Heart right ventricle (tissue), 16 donors: Measurements from ENCODE around the gene CARD19. TPM values are rescaled to one million over a fixed set of nuclear protein-coding genes. Genes with fewer than 3 reads are reported as not detected.

Experiments
- ATAC-seq, 8 donors: fragments of 200-7000 bp; cut with Tn5 transposase; one replicate each; pipeline ENCODE4 v1.9.1; 2020; ENCODE audit warnings: mild to moderate bottlenecking in 8 of 8, moderate library complexity in 8 of 8, moderate number of reproducible peaks in 1 of 8
- DNase-seq, 2 donors: peaks; one replicate each; pipeline ENCODE4 v3.0.0-alpha.2; 2020
- H3K27ac ChIP-seq, 10 donors: fragments of 200-600 bp; sonication (generic) in 2 of 10; one replicate each; pipeline versions ENCODE4 v1.5.0 to v1.8.0; 2020 to 2022; ENCODE audit warnings: mild to moderate bottlenecking in 3 of 10
- H3K27me3 ChIP-seq, 7 donors: fragments of 200-600 bp; one replicate each; pipeline ENCODE4 v1.8.0; 2021 to 2022; ENCODE audit warnings: mild to moderate bottlenecking in 2 of 7
- H3K36me3 ChIP-seq, 9 donors: fragments of 200-600 bp; sonication (generic) in 1 of 9; one replicate each; pipeline versions ENCODE4 v1.5.0 to v1.8.0; 2020 to 2022; ENCODE audit warnings: mild to moderate bottlenecking in 2 of 9
- H3K4me1 ChIP-seq, 9 donors: fragments of 200-600 bp; sonication (generic) in 1 of 9; one replicate each; pipeline versions ENCODE4 v1.5.0 to v1.8.0; 2020 to 2022; ENCODE audit warnings: mild to moderate bottlenecking in 4 of 9
- H3K4me3 ChIP-seq, 10 donors: fragments of 200-600 bp; sonication (generic) in 2 of 10; one replicate each; pipeline versions ENCODE4 v1.5.0 to v1.8.0; 2020 to 2022; ENCODE audit warnings: mild to moderate bottlenecking in 7 of 10, moderate library complexity in 2 of 10
- H3K9me3 ChIP-seq, 11 donors: fragments of 200-600 bp in 10 of 11; sonication (generic) in 2 of 11; one replicate each; pipeline versions ENCODE4 v1.5.0 to v1.8.0; 2013 to 2022; ENCODE audit warnings: mild to moderate bottlenecking in 2 of 11, control low read depth in 1 of 11, moderate library complexity in 1 of 11
- WGBS, 2 donors: extraction: QIAGEN DNeasy Blood & Tissue Kit; methylation state at CpG; one replicate each; pipeline ENCODE4 v1.1.7; 2013; ENCODE audit warnings: inconsistent platforms in 1 of 2; 5-methylcytosine and 5-hydroxymethylcytosine counted together
- intact Hi-C, 10 donors: fragments of 100-400 bp; cut with DNase I; formaldehyde crosslinking; loops; one replicate each; pipeline versions ENCODE4 v1.11.1 to v1.14.2; 2022
- polyA plus RNA-seq, 2 donors: library from polyadenylated mRNA; stranded (reverse); fragments of 200-250 nt; gene quantifications; one replicate each; pipeline ENCODE4 v1.2.3, GENCODE V29; 2013
- total RNA-seq, 10 donors: library from RNA; stranded (reverse); fragmentation: NEBNext Ultra II Directional in 3 of 10; extraction: Animal tissue kit (Norgen Biotek cat#: 25700) in 3 of 10; gene quantifications; one replicate each; pipeline versions ENCODE4 v1.2.1 to v1.2.4, GENCODE V29; 2021 to 2023
- TF ChIP-seq, protein P1 (sequence below), 9 donors: fragments of 200-600 bp; sonication (generic) in 2 of 9; IDR thresholded peaks; one replicate each; pipeline versions ENCODE4 v1.5.0 to v1.8.0; 2021 to 2022; ENCODE audit warnings: antibody characterized with exemption in 9 of 9, mild to moderate bottlenecking in 5 of 9, moderate library complexity in 1 of 9
- donor health status: Arrhythmogenic right ventricular cardiomyopathy.
- donor health status: ischemic (EF 13 %, LVEDD 7.1; RV severe dilation, severe dysfunction).
- donor health status: healthy with polysubstance abuse.
- donor health status: DM: no; HTN: yes; CAD: no.
- donor health status: DM: no; HTN: no; CAD: no.
- donor health status: ischemic (EF 25% LVEDD 6.9; RV normal size, moderate dysfunction).
- donor health status: ischemic (EF 25% LVEDD 5.7; RV mildly dilated, moderate dysfunction).
- donor health status: healthy.
- donor health status: DM: yes; HTN: yes; CAD: no.
- donor health status: Ischemic cardiomyopathy.
- donor health status: ischemic (EF 35%, LVEDD 5.7; RV mildly dilated, moderate dysfunction).
- donor health status: nonischemic (EF 11% LVEDD 7.7; RV severe dilation, severe dysfunction).
- donor health status: DM: yes; HTN: yes; CAD: no.
- donor health status: PGD.
- donor health status: ischemic (EF 29% LVEDD 5.4; RV normal size, mild dysfunction).
- donor health status: nonischemic (EF 23%, LVEDD 6.1; RV moderate dilation, normal function).

Gene CARD19
- total and polyA plus RNA-seq, 12 donors: 22.3 to 47.3 (median 26.1) TPM

- DNase-seq (no peak), ATAC-seq (no peak)
- TF ChIP-seq, protein P1, sequence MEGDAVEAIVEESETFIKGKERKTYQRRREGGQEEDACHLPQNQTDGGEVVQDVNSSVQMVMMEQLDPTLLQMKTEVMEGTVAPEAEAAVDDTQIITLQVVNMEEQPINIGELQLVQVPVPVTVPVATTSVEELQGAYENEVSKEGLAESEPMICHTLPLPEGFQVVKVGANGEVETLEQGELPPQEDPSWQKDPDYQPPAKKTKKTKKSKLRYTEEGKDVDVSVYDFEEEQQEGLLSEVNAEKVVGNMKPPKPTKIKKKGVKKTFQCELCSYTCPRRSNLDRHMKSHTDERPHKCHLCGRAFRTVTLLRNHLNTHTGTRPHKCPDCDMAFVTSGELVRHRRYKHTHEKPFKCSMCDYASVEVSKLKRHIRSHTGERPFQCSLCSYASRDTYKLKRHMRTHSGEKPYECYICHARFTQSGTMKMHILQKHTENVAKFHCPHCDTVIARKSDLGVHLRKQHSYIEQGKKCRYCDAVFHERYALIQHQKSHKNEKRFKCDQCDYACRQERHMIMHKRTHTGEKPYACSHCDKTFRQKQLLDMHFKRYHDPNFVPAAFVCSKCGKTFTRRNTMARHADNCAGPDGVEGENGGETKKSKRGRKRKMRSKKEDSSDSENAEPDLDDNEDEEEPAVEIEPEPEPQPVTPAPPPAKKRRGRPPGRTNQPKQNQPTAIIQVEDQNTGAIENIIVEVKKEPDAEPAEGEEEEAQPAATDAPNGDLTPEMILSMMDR (IDR thresholded peaks at IDR 0.05): no peak
- H3K9me3 ChIP-seq: no peaks in the 10 kb centered on the region
- no peaks in the 10 kb centered on the region for H3K27me3 ChIP-seq
- H3K36me3 ChIP-seq: peaks cover 0 to 8% (median 0%) of the 10 kb centered on the region in 9 donors
- WGBS, 2 donors: 95 to 100% methylated on average over 1 of the region's 1 CpG
- H3K27ac ChIP-seq: no peak overlapping the region
- no peak overlapping the region for H3K4me3 ChIP-seq
- intact Hi-C loops: no loop called here
- H3K4me1 ChIP-seq: peaks cover 0 to 6% (median under 1%) of the 10 kb centered on the region in 9 donors
Observed at GRCh38 chr9:93077367-93077766, 18.6 kb upstream of the CARD19 start.

- peaks cover 0 to 2% (median 0%) of the 10 kb centered on the region in 9 donors for H3K4me1 ChIP-seq
- TF ChIP-seq, protein P1 (IDR thresholded peaks at IDR 0.05): no peak
Observed at GRCh38 chr9:93077811-93078210, 18.2 kb upstream of the CARD19 start.

GRCh38 chr9:93079371-93079770, 16.6 kb upstream of the CARD19 start:
- no peak overlapping the region for H3K4me3 ChIP-seq
- no peak overlapping the region for H3K27ac ChIP-seq
- DNase-seq: no peak
- TF ChIP-seq, protein P1 (IDR thresholded peaks at IDR 0.05): no peak
- H3K27me3 ChIP-seq: peaks cover 0 to 4% (median 0%) of the 10 kb centered on the region in 7 donors
- 89 to 92% methylated on average over 13 of the region's 13 CpGs for WGBS, 2 donors
- intact Hi-C loops: no loop called here
- peaks cover 0 to 12% (median 0%) of the 10 kb centered on the region in 9 donors for H3K4me1 ChIP-seq
- no peaks in the 10 kb centered on the region for H3K9me3 ChIP-seq
- peaks cover 0 to 8% (median 0%) of the 10 kb centered on the region in 9 donors for H3K36me3 ChIP-seq
- ATAC-seq: no peak

More at GRCh38 chr9:93077811-93078210, 18.2 kb upstream of the CARD19 start:
- 97 to 98% methylated on average over 16 of the region's 16 CpGs for WGBS, 2 donors
- Histone ChIP-seq H3K27me3 (no peaks in the 10 kb centered on the region), H3K9me3 (no peaks in the 10 kb centered on the region), H3K36me3 (peaks cover 0 to 8% (median 0%) of the 10 kb centered on the region in 9 donors), H3K4me3 (no peak overlapping the region), H3K27ac (no peak overlapping the region)
- ATAC-seq: no peak
- DNase-seq: no peak
- intact Hi-C loops: no loop called here

- DNase-seq (no peak), ATAC-seq (no peak)
- Histone ChIP-seq H3K4me3 (no peak overlapping the region), H3K27ac (no peak overlapping the region), H3K9me3 (no peaks in the 10 kb centered on the region), H3K4me1 (peaks cover 0 to 12% (median 0%) of the 10 kb centered on the region in 9 donors), H3K36me3 (peaks cover 0 to 15% (median 0%) of the 10 kb centered on the region in 9 donors), H3K27me3 (peaks cover 0 to 4% (median 0%) of the 10 kb centered on the region in 7 donors)
- WGBS, 2 donors: 95 to 96% methylated on average over 9 of the region's 9 CpGs
- intact Hi-C loops: no loop called here
- TF ChIP-seq, protein P1 (IDR thresholded peaks at IDR 0.05): no peak
Observed at GRCh38 chr9:93080406-93080805, 15.6 kb upstream of the CARD19 start.
